Measurements from ENCODE around the gene SGTB.

- no peak for TF ChIP-seq ZNF263 (CRISPR knock-in tag; IDR thresholded peaks at IDR 0.05; ENCODE audit: low read depth)
- TF ChIP-seq GABPB1 (CRISPR knock-in tag; IDR thresholded peaks at IDR 0.05): no peak
- TF ChIP-seq KAT7 (CRISPR knock-in tag; IDR thresholded peaks at IDR 0.05; ENCODE audit: borderline replicate concordance): no peak
- TF ChIP-seq CTCF (IDR thresholded peaks at IDR 0.05): no peak
- TF ChIP-seq USF2 (CRISPR knock-in tag; IDR thresholded peaks at IDR 0.05): no peak
- TF ChIP-seq NFYB (CRISPR knock-in tag; conservative IDR thresholded peaks at IDR 0.05; ENCODE audit: low read depth): no peak
- TF ChIP-seq MAX (CRISPR knock-in tag; IDR thresholded peaks at IDR 0.05): no peak
- TF ChIP-seq E2F1 (CRISPR knock-in tag; IDR thresholded peaks at IDR 0.05): no peak
- no peak for TF ChIP-seq SMAD3 (CRISPR knock-in tag; IDR thresholded peaks at IDR 0.05; ENCODE audit: borderline replicate concordance)
- TF ChIP-seq ZMAT4 (CRISPR knock-in tag; IDR thresholded peaks at IDR 0.05): no peak
- no peak for TF ChIP-seq HMGXB4 (CRISPR knock-in tag; IDR thresholded peaks at IDR 0.05)
- TF ChIP-seq ETV6 (CRISPR knock-in tag; IDR thresholded peaks at IDR 0.05): no peak
- TF ChIP-seq ZSCAN18 (CRISPR knock-in tag; IDR thresholded peaks at IDR 0.05): no peak
- no peak for TF ChIP-seq NR1H2 (CRISPR knock-in tag; IDR thresholded peaks at IDR 0.05)
Observed at GRCh38 chr5:65736011-65736410, 14.1 kb upstream of the SGTB start.

All from WTC11 (cell line).